HG03045 (cell line): ENCODE data around the gene ASAH2.
"Not testable (repeated sequence)": the region's sequence is repeated elsewhere in the genome, so short reads cannot be mapped to it uniquely, and the experiment has no call there.

ENCODE experiments used
- ATAC-seq: cut with Tn5 transposase; IDR thresholded peaks from one replicate; pipeline ENCODE4 v1.9.1; 2021; ENCODE audit warnings: mild to moderate bottlenecking, moderate library complexity; ENCODE audit not compliant: unreplicated experiment

The ASAH2 gene

DNA sequence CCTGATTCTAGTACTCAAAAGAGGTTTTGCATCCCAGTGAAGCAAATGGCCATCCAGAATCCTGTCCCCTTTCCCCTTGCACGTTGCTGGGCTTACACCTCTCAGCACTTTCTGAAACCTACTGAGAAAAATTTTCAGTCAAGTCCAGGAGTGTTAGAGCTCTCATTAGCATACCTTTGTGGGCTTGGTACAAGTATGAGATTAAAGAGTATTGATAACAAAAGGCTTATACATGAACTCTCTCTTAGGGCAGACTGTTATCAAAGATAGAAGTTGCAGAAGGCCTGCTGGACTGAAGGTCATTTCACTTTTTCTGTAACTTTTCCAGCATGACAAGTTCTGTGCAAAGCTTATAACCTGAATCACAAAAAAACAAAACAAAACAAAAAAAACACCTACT, at the start of gene ASAH2:
Gene ASAH2 (minus strand): TSS at position 123 of the 400 bp plus-strand sequence. CDS start 2,906 bp downstream, outside the sequence.
- ATAC-seq: no peak

DNA sequence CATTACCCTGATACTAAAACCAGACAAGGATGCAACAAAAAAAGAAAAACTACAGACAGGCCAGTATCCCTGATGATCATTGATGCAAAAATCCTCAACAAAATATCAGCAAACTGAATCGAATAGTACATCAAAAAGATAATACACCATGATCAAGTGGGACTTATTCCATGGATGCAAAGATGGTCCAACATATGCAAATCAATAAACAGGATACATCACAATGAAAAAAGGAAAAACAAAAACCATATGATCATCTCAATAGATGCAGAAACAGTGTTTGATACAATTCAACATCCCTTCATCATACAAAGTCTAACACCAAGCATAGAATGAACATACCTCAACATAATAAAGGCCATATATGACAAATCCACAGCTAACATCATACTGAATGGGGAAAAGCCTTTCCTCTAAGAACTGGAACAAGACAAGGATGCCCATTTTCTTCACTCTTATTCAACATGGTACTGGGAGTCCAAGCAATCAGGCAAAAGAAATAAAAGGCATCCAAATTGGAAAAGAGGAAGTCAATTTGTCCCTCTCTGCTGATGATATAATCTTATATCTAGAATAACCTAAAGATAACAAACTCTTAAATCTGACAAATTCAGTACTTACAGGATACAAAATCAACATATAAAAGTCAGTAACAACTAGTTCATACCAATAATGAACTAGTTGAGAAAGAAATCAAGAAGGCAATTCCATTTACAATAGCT, 48.8 kb upstream of the ASAH2 start:
- no peak for ATAC-seq

DNA sequence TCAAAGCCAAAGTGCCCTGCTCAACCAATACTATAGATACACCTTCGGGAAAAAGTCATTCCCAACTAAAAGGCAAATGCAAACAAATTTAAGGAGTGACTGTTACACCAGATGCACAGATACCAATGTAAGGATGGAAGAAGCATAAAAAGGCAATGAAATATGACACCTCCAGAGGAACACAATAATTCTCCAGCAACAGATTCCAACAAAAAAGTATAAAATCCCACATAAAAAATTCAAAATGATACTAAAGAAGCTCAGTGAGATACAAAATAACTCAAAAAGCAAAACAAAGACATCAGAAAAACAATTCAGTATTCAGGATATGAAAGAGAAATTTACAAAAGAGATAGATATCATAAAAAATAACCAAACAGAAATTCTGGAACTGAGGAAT, 44.1 kb upstream of the ASAH2 start:
- no peak for ATAC-seq

DNA sequence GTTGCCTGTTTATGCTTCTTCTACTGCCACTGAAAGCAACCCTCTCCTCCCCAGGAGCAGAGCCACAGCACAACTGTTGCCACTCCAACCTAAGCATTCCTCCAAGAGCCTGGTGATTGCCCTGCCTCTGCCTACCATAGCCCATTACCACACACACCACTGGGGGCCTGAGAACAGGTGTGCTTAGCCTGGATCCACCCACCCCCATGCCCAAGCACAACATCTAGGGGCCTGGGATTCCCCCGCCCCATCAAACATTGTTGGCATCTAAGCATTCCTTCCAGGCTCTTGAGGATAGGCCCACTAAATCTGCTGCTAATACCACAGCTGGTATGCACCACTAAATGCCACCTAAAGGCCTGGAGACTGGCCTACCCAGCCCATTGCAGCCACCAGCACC, 43.3 kb upstream of the ASAH2 start:
- no peak for ATAC-seq

DNA sequence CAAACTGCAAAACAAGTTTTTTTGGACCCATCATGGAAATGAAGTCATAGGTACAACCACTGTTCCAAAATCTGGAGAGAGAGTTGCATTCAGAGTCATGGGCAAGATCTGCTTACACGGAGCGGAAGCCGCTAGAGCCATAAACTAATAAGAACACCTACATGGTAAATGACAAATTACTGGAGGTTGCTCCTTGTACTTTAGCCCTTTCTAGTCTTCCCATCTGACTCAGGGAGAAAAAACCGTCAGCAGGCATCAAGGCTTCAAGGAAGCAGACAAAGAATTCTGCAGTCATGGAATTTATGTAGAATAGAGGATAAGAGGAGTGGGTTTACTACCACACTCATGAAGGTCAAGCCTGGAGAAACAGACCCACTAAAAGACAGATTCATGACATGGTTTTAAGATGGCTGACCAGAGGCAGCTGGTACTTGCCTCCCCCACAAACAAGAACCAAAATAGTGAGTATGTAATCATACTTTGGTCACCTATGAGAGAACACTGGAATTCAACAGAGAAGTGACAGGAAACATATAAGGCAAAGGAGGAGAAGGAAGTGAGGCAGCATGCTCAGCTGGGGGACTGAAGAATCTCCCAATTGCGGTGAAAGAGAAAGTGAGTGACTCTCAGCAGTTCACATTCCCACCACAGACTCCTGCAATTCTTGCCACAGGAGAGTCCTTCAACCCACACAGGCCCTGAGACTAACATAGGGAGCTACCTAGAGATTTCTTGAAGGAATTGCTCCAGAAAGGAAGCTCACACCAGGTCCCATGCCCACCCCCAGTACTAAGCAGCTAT, 42.4 kb upstream of the ASAH2 start:
- ATAC-seq: no peak

DNA sequence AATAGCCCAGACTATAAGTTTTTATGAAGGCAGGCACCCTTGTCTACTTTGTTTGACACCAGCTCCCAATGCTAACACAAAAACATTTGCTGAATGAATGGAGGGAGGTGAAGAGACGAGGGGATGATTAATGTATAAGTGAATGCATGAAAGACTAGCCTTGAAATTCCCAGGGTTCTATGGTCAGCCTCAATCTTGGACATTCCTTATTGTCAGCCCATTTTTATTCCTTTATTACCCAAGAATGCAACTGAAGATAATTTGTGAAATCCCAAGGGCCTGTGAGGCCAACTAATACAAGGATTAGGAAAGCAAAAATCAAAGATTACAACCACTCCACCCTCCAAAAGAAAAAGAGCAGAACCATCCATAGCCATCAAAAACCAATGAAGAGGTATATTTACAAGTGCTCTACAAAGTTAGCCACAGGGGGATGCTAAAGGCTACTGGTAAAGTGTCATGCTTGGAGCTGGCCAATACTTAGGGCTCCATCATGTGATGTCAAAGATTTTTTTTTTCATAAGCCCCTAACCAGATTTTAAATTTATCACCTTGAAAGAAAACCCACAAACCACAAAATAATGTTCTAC, 40.0 kb upstream of the ASAH2 start:
- ATAC-seq: no peak

DNA sequence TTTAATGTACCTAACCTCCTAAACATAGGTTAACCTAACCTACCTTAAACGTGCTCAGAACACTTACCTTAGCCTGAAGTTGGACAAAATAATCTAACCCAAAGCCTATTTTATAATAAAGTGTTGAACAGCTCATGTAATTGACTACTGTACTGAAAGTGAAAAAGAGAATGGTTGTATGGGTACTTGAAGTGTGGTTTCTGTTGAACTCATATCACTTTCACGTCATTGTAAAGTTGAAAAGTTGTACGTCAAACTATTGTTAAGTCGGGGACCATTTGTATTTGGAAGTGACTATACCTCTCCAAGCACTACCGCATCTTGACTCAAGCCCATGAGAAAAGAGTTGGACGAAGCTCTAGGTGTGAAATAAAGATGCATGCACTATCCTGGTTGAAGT, 37.9 kb upstream of the ASAH2 start:
- no peak for ATAC-seq

DNA sequence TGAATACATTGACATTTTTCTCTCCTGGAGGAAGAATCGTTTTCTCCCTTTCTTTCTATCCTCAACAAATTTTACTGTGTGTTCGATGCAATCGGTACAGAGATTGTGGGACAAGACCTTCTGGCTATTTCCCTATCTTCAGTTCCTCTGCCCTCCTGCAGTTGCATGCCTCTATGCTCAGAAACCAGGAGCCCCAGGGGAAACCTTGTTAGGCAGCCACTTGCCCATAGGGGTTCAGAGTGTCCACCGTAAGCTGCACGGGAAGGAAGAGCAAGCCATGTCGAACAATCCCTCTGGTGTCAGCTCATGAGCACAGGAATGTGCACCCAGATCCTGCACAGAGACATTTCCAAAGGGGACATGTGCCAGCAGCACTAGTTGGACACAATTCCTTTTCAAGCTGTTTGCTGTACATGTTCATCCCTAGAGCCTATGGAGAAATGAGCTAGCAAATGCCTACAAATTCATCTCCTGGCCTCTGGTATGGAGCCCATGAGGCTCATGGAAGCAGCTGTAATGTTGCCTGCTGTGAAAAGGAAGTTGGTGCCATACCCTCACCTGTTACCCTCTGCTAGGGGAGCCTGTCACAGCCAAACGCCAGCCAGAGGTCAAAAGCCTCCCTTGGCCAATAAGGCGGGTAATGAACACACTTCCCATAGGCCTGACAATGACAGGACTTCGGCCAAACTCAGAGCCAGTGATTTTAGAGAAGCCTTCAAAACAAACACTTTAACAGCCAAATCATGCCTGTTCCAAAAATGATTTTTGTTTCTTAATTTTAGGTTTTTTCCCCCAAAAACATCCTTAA, 35.9 kb upstream of the ASAH2 start:
- no peak for ATAC-seq

DNA sequence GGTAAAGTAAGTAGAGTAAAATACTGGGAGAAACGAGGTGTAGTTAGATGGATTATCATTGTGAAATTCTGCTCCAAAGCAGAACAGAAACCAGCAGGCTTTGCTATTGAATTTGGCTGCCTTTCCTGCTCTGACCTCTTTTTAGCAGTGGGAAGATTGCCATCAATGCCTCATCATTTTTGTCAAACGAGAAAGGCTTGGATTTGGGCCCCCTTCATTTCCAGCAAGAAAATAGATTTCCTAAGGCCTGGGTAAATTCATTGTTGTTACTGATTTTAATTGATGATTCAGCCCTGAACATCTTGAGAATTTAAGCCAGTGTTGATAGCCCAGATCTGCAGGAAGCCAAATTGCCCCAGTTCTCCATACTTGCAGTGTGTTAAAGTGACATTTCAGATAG, 35.2 kb upstream of the ASAH2 start:
- ATAC-seq: no peak

DNA sequence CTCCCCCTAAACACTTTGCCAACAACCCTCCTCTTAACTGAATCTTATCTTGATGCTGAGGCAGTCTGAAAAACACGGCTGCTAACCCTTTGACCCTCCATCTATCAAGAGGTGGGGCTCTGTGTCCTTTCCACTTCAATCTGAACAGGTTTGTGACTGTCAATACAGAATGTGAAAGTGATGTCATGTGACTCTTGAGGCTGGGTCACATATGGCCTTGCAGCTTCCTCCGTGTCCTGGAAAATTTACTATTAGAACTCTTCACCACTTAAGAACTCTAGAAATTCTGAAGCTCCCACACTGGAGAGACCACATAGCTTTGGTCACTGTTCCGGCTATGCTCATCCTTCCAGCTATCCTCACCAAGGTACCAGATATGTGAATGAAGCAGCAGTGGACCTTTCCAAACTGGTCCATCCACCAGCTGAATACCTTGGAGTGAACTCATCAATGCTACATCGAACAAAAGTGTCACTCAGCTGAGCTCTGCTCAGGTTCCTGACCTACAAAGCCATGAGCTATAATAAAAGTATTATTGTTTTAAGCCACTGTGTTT, 30.7 kb upstream of the ASAH2 start:
- no peak for ATAC-seq

DNA sequence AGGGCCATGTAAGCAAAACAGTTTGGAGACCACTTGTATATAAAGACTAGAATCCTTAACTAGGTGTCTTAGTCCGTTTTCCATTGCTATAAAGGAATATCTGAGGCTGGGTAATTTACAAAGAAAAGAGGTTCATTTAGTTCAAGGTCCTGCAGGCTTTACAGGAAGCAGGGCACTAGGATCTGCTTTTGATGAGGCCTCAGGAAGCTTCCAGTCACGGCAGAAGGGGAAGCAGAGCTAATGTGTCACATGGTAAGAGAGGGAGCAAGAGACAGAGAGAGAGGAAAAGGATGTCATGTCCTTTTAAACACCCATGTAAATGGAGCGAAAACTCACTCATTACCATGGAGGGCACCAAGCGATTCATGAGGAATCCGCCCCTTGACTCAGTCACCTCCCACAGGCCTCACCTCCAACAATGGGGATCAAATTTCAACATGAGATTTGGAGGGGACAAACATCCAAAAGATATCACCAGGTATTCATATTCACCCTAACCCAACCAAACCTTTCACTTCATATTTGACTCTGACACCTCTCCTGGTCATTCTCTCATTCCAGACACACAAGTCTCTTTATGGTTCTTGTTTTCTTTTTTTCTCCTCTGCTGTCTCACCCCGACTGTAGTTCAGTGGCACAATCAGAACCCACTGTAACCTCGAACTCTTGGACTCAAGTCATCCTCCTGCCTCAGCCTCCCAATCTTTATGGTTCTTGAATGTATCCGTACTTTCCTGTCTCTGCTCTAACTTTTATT, 30.1 kb upstream of the ASAH2 start:
- no peak for ATAC-seq

DNA sequence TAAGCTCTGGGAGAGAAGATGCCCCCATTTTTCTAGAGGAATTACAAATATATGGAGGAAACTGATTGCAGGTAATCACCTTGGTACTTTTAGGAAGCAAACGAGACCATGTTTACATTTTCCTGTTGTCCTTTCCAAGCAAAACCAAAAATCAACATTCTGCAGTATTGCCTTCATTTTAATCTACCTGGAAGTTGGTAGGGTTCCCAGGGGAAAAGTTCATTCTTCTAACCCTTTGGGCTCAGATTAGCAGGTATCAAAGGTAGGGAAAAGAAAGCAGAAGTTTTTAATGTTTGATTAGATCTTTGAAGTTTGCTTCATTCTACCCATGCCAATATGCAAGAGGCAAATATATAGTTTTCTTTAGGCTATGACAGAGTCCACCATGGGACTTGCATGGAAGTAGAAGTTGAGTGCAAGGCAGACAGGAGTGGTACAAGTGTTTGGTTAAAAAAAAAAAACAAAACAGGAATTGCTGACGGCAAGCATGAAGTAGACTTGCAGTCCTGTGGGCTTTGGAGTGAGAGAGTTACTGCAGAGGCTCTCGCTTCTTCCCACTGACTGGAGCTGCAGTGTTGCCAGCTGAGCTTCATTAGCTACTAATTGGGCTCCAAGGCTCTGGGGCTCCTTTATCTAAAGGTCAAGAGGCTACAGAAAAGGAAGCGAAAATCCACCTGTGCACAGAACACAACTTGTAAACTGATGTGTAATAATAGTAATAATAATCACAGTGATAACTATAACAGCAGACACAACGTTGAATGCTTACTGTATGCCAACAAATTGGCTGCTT, 28.9 kb upstream of the ASAH2 start:
- no peak for ATAC-seq

DNA sequence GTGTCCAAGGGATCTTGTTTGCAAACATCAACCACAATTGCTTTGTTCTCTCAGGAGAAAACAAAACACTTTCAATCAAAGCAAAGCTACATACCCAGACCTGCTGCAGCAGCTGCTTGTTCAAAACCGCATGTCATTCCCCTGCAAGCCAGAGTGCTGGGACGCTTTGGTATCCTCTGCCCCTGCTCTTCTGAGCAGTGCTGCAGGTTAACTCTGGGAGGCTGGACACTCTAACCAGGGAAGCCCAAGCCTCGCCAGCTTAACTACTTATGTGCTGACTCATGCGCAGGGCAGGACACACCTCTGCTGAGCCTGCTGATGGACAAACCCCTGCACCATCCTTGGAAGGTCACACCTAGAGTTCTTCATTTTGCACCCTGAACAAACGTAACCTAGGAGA, 28.2 kb upstream of the ASAH2 start:
- no peak for ATAC-seq

DNA sequence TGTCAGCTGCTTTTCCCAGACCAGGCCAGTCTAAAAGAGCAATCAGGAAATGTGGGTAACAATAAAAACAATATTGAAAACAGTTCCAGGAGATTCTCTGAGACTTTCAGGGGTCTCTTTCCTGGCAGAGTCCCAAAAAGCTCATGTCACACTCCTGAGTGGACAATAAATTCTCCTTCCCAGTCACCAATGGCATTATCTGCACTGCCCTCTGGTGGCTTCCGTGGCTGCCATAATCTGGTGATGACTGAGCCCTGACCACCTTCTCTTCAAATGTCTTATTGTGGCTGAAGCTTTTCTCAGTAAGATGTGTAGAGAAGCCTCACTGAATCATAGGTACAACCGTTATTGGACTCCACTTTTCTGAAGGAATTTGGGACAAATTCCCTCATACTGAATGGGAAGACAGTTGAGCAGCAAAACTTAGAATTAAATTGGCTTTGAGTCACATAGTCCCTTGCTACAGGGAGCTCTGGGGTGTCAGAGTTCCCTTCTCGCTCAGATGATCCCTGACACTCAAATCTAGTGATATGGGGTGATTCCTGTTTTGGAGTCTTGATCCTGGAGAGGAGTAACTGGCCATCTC, 24.4 kb upstream of the ASAH2 start:
- ATAC-seq: no peak

DNA sequence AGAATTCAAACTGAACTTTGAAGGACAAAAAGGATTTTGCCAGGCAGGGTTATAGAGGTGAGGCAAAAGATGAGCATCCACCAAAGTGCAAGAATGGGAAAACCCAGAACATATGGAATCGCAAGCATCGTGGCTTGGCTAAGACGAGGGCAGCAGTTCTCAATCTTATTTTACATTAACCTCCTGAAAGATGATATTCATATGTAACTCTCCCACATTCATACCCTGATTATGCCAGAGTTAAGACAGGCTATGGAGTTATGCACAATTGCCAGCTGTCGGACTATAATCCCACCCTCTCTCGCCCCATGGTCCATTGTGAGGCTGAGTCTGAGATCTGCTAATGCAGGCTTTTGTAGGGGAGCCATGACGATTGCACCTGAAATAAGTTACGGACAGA, 21.2 kb upstream of the ASAH2 start:
- no peak for ATAC-seq

DNA sequence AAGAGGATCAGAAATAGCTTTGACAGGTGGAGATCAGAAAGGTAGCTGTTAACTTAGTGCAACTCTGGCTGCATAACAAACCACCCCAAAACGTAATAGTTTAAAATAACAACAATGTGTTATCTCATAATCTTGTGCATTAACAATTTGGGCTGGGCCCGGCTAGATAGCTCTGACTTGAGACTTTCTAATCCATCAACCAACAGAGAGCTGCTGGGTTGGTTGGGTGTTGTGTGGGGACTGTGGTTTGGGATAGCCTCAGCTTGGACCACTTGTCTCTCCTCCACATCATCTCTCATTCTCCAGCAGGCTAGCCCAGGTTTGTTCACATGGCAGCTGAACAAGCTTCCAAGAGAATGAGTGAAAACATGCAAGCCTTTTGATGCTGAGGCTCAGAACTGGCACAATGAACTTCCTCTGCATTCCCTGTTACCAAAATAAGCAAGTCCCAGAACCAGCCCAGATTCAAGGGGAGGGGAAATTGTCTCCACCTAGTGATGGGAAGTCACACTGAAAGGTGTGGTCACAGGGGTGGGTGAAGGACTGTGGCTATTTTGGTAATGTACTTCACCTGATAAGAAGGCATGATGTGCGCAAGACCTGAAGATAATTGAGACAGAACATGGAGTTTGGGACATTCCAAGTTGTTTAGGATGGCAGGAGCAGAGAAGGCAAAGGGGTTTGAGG, 20.4 kb upstream of the ASAH2 start:
- ATAC-seq: no peak

DNA sequence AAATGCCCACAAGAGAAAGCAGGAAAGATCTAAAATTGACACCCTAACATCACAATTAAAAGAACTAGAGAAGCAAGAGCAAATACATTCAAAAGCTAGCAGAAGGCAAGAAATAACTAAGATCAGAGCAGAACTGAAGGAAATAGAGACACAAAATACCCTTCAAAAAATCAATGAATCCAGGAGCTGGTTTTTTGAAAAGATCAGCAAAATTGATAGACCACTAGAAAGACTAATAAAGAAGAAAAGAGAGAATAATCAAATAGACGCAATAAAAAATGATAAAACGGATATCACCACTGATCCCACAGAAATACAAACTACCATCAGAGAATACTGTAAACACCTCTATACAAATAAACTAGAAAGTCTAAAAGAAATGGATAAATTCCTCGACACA, 16.6 kb upstream of the ASAH2 start:
- ATAC-seq: not testable (repeated sequence)

DNA sequence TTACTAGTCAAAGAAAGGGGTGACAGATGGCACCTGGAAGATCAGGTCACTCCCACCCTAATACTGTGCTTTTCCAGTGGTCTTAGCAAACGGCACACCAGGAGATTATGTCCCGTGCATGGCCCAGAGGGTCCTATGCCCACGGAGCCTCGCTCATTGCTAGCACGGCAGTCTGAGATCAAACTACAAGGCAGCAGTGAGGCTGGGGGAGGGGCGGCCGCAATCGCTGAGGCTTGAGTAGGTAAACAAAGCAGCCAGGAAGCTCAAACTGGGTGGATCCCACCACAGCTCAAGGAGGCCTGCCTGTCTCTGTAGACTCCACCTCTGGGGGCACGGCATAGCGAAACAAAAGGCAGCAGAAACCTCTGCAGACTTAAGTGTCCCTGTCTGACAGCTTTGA, 11.3 kb upstream of the ASAH2 start:
- not testable (repeated sequence) for ATAC-seq
